BJ (cell line): ENCODE results near the gene PATL1. TPM values are rescaled to one million over a fixed set of nuclear protein-coding genes. Genes with fewer than 3 reads are reported as not detected.

ENCODE experiments used
- CTCF ChIA-PET: fragments of 350-600 bp; formaldehyde crosslinking; extraction: SDS; loops from one replicate; lab custom pipeline; 2021; ENCODE audit warnings: antibody characterized with exemption, inconsistent platforms; lab: Yijun Ruan, JAX
- POLR2A ChIA-PET: fragments of 300-600 bp; sonication (Branson Sonifier 250); formaldehyde crosslinking; extraction: SDS; loops from one replicate; lab custom pipeline; 2021; ENCODE audit warnings: antibody characterized with exemption; lab: Charles Lee
- DNase-seq: peaks from one replicate; pipeline ENCODE4 v3.0.0-alpha.2; 2011; ENCODE audit warnings: low read depth
- H3K27me3 ChIP-seq: 2 replicates; pipeline ENCODE4 v1.6.0; 2011; ENCODE audit warnings: low read length; ENCODE audit not compliant: control insufficient read depth, insufficient read depth
- H3K36me3 ChIP-seq: 2 replicates; pipeline ENCODE4 v1.5.1; 2011; ENCODE audit warnings: low read length; ENCODE audit not compliant: control insufficient read depth, insufficient read depth
- H3K4me3 ChIP-seq: 2 replicates; pipeline ENCODE4 v1.5.1; 2011; ENCODE audit warnings: low read depth, mild to moderate bottlenecking, control low read depth, low read length
- polyA plus RNA-seq: library from polyadenylated mRNA; depleted of rRNA; stranded (reverse); fragments of >200 nt; gene quantifications from 2 replicates; pipeline ENCODE4 v1.2.3, GENCODE V29; 2011
- TF ChIP-seq, protein P1 (sequence below): IDR thresholded peaks from 2 replicates; pipeline ENCODE4 v1.5.1; 2011; ENCODE audit warnings: low read depth, mild to moderate bottlenecking, control low read depth, inconsistent platforms, low read length, moderate library complexity; ENCODE audit not compliant: insufficient read depth

PATL1 gene
- polyA plus RNA-seq, 1 experiment: 34.3 TPM

DNA sequence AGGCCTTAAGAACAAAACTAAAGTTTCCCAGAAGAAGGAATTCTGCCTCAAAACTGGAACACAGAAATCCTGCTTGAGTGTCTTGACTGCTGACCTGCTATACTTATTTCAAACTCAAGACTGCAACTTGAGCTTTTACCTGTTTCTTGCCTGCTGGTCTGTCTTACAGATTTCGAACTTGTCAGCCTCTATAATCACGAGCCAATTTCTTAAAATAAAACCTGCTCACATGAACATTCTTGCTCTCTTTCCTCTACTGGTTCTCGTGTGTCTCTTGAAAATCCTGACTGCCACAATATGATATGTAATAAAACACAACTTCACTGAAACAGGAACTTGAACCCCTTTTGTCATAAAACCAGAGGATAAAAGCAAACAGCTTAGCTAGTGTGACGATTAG is 13.9 kb downstream of the PATL1 start:
- CTCF ChIA-PET: no interaction called here
- Histone ChIP-seq H3K27me3 (no peaks in the 10 kb centered on the region), H3K36me3 (peaks cover 30% of the 10 kb centered on the region), H3K4me3 (no peak overlapping the region)
- POLR2A ChIA-PET: no interaction called here
- DNase-seq: no peak
- TF ChIP-seq, protein P1, sequence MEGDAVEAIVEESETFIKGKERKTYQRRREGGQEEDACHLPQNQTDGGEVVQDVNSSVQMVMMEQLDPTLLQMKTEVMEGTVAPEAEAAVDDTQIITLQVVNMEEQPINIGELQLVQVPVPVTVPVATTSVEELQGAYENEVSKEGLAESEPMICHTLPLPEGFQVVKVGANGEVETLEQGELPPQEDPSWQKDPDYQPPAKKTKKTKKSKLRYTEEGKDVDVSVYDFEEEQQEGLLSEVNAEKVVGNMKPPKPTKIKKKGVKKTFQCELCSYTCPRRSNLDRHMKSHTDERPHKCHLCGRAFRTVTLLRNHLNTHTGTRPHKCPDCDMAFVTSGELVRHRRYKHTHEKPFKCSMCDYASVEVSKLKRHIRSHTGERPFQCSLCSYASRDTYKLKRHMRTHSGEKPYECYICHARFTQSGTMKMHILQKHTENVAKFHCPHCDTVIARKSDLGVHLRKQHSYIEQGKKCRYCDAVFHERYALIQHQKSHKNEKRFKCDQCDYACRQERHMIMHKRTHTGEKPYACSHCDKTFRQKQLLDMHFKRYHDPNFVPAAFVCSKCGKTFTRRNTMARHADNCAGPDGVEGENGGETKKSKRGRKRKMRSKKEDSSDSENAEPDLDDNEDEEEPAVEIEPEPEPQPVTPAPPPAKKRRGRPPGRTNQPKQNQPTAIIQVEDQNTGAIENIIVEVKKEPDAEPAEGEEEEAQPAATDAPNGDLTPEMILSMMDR: no peak

DNA sequence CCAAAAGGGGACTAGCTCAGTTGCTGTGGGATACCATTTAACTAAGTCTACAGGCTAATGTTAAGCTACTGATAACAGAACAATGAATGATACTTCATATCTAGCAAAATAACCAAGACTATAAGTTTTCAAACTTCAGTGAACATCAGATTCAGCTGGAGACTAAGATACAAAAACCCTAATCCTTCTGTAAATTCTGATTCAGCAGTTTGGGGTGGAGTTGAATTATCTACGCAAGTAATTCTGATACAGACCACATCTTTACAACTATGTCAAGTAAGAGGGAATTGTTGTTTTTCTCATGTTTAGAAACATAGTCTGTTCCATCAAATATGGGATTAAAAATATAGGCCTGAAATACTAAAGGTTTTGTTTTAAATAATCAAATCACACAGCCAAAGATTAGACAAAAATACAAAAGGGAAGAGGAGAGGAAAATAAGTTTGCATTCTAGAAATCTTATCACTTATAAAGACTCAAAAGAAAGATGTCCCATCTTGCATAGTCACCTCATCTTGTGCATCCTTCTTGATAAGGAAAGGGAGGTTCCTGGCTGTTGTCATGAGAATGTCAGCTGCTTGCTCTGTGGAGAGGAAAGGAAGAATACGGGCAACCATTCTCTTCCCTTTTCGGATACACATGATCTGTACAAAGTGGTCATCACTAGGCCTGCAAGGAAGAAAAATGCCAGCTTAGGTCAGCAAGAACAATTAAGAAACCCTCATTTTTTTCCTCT is 21.4 kb downstream of the PATL1 start:
- ChIA-PET CTCF (interaction anchor here (1.0 kb wide), 2 partner anchors 33 to 110 kb away, joined by 3 read pairs; no protein-coding TSS in a partner anchor), POLR2A (interaction anchor here (1.0 kb wide), 1 partner anchor 22 kb away, joined by 7 read pairs; the partner anchor contains the start of gene PATL1)
- no peak overlapping the region for H3K4me3 ChIP-seq
- peaks cover 17% of the 10 kb centered on the region for H3K36me3 ChIP-seq
- TF ChIP-seq, protein P1: no peak
- no peak for DNase-seq
- H3K27me3 ChIP-seq: no peaks in the 10 kb centered on the region

DNA sequence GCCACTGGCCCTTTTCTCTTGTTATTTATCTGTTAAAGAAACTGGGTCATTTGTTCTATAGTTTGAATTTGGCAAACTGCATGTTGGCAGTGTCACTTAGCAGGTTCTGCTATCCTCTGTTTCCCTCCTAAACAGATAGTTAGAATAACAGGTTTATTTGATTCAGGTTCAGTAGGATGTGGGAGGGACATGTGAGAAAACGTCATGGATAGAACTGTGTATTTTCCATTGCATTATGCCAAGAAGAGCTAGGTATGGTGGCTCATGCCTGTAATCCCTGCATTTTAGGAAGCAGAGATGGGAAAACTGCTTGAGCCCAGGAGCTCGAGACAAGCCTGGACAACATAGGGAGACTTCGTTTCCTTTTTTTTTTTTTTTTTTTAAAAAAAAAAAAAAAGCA is 24.3 kb downstream of the PATL1 start:
- no peak overlapping the region for H3K4me3 ChIP-seq
- CTCF ChIA-PET: no interaction called here
- H3K27me3 ChIP-seq: no peaks in the 10 kb centered on the region
- H3K36me3 ChIP-seq: peaks cover 18% of the 10 kb centered on the region
- DNase-seq: no peak
- POLR2A ChIA-PET: no interaction called here
- TF ChIP-seq, protein P1: no peak

DNA sequence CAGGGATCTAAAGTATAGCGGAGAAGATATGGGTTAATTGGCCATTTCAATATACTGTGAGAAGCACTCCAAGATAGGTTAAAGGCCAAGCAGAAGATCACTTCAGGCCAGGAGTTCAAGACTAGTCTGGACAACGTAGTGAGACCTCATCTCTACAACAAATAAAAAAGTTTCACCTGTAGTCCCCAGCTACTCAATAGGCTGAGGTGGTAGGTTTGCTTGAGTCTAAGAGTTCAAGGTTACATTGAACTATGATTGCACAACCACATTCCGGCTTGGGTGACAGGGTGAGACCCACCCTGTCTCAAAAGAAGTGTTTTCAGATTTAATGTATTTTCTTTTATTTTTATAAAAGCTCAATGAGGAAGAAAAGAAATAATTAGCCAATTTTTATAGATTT is 25.4 kb downstream of the PATL1 start:
- POLR2A ChIA-PET: no interaction called here
- H3K36me3 ChIP-seq: peaks cover 23% of the 10 kb centered on the region

DNA sequence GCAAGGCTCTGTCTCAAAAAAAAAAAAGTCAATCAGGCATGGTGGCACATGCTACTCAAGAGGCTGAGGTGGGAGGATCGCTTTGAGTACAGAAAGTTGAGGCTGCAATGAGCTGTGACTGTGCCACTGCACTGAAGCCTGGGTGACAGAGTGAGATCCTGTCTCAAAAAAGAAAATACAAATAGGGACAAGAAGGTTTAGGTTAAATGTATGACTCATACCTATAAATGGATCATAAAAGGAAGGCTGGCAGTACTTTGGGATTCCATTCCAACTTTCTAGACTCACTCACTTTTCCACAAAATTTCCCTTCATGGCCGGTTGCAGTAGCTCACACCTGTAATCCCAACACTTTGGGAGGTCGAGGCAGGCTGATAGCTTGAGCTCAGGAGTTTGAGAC is 27.7 kb downstream of the PATL1 start:
- Histone ChIP-seq H3K36me3 (peaks cover 28% of the 10 kb centered on the region), H3K27me3 (no peaks in the 10 kb centered on the region), H3K4me3 (no peak overlapping the region)
- TF ChIP-seq, protein P1: no peak
- ChIA-PET CTCF (no interaction called here), POLR2A (no interaction called here)
- DNase-seq: no peak

More for the DNA sequence above, 25.4 kb downstream of the PATL1 start:
- TF ChIP-seq, protein P1: no peak
- Histone ChIP-seq H3K27me3 (no peaks in the 10 kb centered on the region), H3K4me3 (no peak overlapping the region)
- CTCF ChIA-PET: no interaction called here
- DNase-seq: no peak
